Measurements from ENCODE around the gene GPI.

GPI gene

GRCh38 chr19:34405892-34406660 lies 41.1 kb downstream of the GPI start:
- DNase-seq = no peak

- DNase-seq = no peak
These were observed 43.4 kb downstream of the GPI start for GRCh38 chr19:34408411-34408810.

GRCh38 chr19:34409189-34410164 lies 44.5 kb downstream of the GPI start:
- DNase-seq = no peak

- no peak for DNase-seq
These were observed 46.2 kb downstream of the GPI start for GRCh38 chr19:34411216-34411615.

- DNase-seq = no peak
These were observed 51.1 kb downstream of the GPI start for GRCh38 chr19:34416021-34416545.

GRCh38 chr19:34418300-34418699 lies 53.3 kb downstream of the GPI start:
- DNase-seq = no peak

- no peak for DNase-seq
These were observed 61.2 kb downstream of the GPI start for GRCh38 chr19:34426096-34426661.

GRCh38 chr19:34428549-34429285 lies 63.7 kb downstream of the GPI start:
- peak; percentile 9 for DNase-seq

- no peak for DNase-seq
These were observed 64.6 kb downstream of the GPI start for GRCh38 chr19:34429553-34429952.

- DNase-seq = no peak
These were observed 66.0 kb downstream of the GPI start for GRCh38 chr19:34430738-34431625.

- no peak for DNase-seq
These were observed 66.8 kb downstream of the GPI start for GRCh38 chr19:34431681-34432402.

- no peak for DNase-seq
These were observed 67.8 kb downstream of the GPI start for GRCh38 chr19:34432797-34433196.

- no peak for DNase-seq
These were observed 71.7 kb downstream of the GPI start for GRCh38 chr19:34436716-34437115.

- DNase-seq = no peak
These were observed 83.2 kb downstream of the GPI start for GRCh38 chr19:34448191-34448590.

Measured in activated CD4-positive, alpha-beta T cell treated with anti-CD3 and anti-CD28 coated beads for 1 hour (primary cell).